ENCODE results near the gene GRID1.

GRCh38 chr10:86333826-86334487 is 32.6 kb downstream of the GRID1 start:
- TF ChIP-seq POLR2A (IDR thresholded peaks at IDR 0.05; ENCODE audit: low read length), result no peak
- TF ChIP-seq GATA1 (IDR thresholded peaks at IDR 0.05; ENCODE audit: low read depth, low read length), result no peak

All from erythroblast (primary cell).